Natural killer cell (primary cell): ENCODE data around the gene TMEM19. TPM values are rescaled to one million over a fixed set of nuclear protein-coding genes. Genes with fewer than 3 reads are reported as not detected.

ENCODE experiments used
- ATAC-seq, 3 donors: fragments of 150-1000 bp in 2 of 3; fragments of 200-7000 bp in 1 of 3; cut with Tn5 transposase; 1 replicate in 1 of 3; 2 replicates in 2 of 3; pipeline ENCODE4 v1.10.0; 2021; ENCODE audit warnings: mild to moderate bottlenecking in 2 of 3, moderate library complexity in 2 of 3
- DNase-seq, 2 donors: peaks; one replicate each; pipeline versions ENCODE4 v3.0.0 to v3.0.0-alpha.2; 2013 to 2021; ENCODE audit warnings: mixed read lengths in 1 of 2
- H3K27ac ChIP-seq: one replicate; pipeline ENCODE4 v1.5.1; 2013; ENCODE audit warnings: mild to moderate bottlenecking, low read length
- H3K27me3 ChIP-seq: one replicate; pipeline ENCODE4 v1.6.1; 2013; ENCODE audit warnings: low read length; ENCODE audit not compliant: control insufficient read depth, insufficient read depth
- H3K36me3 ChIP-seq: one replicate; pipeline ENCODE4 v1.6.1; 2013; ENCODE audit warnings: low read length; ENCODE audit not compliant: control insufficient read depth, insufficient read depth
- H3K4me1 ChIP-seq: one replicate; pipeline ENCODE4 v1.6.1; 2013; ENCODE audit warnings: low read length; ENCODE audit not compliant: control insufficient read depth, insufficient read depth
- H3K4me3 ChIP-seq: one replicate; pipeline ENCODE4 v1.5.1; 2013; ENCODE audit warnings: low read length
- H3K9me3 ChIP-seq: one replicate; pipeline ENCODE4 v1.6.1; 2013; ENCODE audit warnings: low read length; ENCODE audit not compliant: control insufficient read depth, insufficient read depth
- H3K27ac Mint-ChIP-seq, 2 donors: one replicate each; pipeline ENCODE4 v1.8.0; 2022; ENCODE audit warnings: mild to moderate bottlenecking in 2 of 2, mixed read lengths in 2 of 2, moderate library complexity in 1 of 2
- H3K27me3 Mint-ChIP-seq, 2 donors: one replicate each; pipeline ENCODE4 v1.8.0; 2022; ENCODE audit warnings: low read depth in 2 of 2, mixed read lengths in 2 of 2
- H3K36me3 Mint-ChIP-seq: one replicate; pipeline ENCODE4 v1.8.0; 2022; ENCODE audit warnings: mixed read lengths
- H3K4me1 Mint-ChIP-seq, 2 donors: one replicate each; pipeline ENCODE4 v1.8.0; 2022; ENCODE audit warnings: mixed read lengths in 2 of 2
- H3K4me3 Mint-ChIP-seq: one replicate; pipeline ENCODE4 v1.8.0; 2022; ENCODE audit warnings: mild to moderate bottlenecking, moderate library complexity, mixed read lengths
- H3K9me3 Mint-ChIP-seq, 2 donors: one replicate each; pipeline ENCODE4 v1.8.0; 2022; ENCODE audit warnings: mixed read lengths in 2 of 2
- WGBS: methylation state at CpG from one replicate; pipeline ENCODE4 v1.1.7; 2013; ENCODE audit warnings: missing lambda C conversion rate; ENCODE audit not compliant: insufficient coverage; 5-methylcytosine and 5-hydroxymethylcytosine counted together
- intact Hi-C: fragments of 100-400 bp; cut with micrococcal nuclease; formaldehyde crosslinking; loops from one replicate; pipeline ENCODE4 v1.14.2; 2022
- total RNA-seq, 4 donors: library from RNA; stranded (reverse); fragments of 120-200 nt in 1 of 4; gene quantifications; one replicate each; pipeline versions ENCODE4 v1.2.3 to v1.2.4, GENCODE V29; 2013 to 2022
- TF ChIP-seq, protein P1 (sequence below): fragments of 200-600 bp; IDR thresholded peaks from one replicate; pipeline ENCODE4 v1.8.0; 2022; ENCODE audit warnings: antibody characterized with exemption

TMEM19 gene
- total RNA-seq, 3 donors from 2014 or later (not counting 1 experiment from before 2014, with no cell fraction given): 13.8 to 24.6 (median 18.9) TPM

DNA sequence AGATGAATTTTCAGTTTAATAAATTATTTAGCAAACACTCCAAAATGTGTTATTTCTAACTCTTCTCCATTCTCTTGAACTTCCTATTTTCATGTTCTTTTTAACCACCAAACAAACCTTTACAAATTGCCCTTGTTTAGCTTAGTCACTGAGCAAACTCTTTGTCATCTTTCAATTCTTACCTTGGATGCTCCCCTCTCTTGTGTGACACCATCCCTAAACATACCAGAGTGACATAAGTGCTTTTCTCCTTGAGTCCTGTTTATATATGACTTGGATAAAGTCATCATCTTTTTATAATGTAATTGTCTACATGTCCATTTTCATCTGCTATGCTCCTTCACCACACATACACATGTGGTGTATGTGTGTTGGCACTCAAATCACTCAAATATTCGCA lies 3.4 kb upstream of the TMEM19 start:
- Mint-ChIP-seq H3K9me3 (no peaks in the 10 kb centered on the region), H3K4me3 (no peak overlapping the region), H3K27ac (no peak overlapping the region), H3K27me3 (peaks cover 0 to 3% of the 10 kb centered on the region in 2 donors), H3K36me3 (no peaks in the 10 kb centered on the region), H3K4me1 (peaks cover 7 to 11% of the 10 kb centered on the region in 2 donors)
- Histone ChIP-seq H3K9me3 (no peaks in the 10 kb centered on the region), H3K36me3 (no peaks in the 10 kb centered on the region), H3K27ac (no peak overlapping the region), H3K27me3 (no peaks in the 10 kb centered on the region), H3K4me1 (peaks cover 13% of the 10 kb centered on the region), H3K4me3 (no peak overlapping the region)
- TF ChIP-seq, protein P1, sequence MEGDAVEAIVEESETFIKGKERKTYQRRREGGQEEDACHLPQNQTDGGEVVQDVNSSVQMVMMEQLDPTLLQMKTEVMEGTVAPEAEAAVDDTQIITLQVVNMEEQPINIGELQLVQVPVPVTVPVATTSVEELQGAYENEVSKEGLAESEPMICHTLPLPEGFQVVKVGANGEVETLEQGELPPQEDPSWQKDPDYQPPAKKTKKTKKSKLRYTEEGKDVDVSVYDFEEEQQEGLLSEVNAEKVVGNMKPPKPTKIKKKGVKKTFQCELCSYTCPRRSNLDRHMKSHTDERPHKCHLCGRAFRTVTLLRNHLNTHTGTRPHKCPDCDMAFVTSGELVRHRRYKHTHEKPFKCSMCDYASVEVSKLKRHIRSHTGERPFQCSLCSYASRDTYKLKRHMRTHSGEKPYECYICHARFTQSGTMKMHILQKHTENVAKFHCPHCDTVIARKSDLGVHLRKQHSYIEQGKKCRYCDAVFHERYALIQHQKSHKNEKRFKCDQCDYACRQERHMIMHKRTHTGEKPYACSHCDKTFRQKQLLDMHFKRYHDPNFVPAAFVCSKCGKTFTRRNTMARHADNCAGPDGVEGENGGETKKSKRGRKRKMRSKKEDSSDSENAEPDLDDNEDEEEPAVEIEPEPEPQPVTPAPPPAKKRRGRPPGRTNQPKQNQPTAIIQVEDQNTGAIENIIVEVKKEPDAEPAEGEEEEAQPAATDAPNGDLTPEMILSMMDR: no peak
- intact Hi-C loops: no loop called here
- ATAC-seq (no peak), DNase-seq (no peak)
- no CpG with 5 or more reads among the region's 1 CpG for WGBS

DNA sequence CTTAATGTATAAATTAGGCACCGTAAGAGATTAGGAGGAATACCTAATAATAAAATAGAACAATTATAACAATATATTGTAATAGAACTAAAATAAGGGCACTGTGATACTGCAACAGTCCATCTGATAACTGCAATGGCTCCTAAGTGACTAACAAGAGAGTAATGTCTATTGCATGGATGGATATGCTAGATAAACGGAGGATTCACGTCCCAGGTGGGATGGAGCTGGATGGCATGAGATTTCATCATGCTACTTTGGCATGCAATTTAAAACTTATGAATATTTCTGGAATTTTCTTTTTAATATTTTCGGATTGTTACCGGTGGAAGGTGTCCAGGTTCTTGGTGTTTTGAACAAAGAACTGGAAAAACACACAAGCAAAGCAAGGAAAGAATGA lies 2.2 kb upstream of the TMEM19 start:
- Histone ChIP-seq H3K27ac (no peak overlapping the region), H3K9me3 (no peaks in the 10 kb centered on the region), H3K4me1 (peaks cover 17% of the 10 kb centered on the region), H3K27me3 (no peaks in the 10 kb centered on the region), H3K4me3 (no peak overlapping the region), H3K36me3 (no peaks in the 10 kb centered on the region)
- DNase-seq (no peak), ATAC-seq (no peak)
- Mint-ChIP-seq H3K36me3 (no peaks in the 10 kb centered on the region), H3K9me3 (no peaks in the 10 kb centered on the region), H3K27ac (no peak overlapping the region), H3K27me3 (peaks cover 0 to 3% of the 10 kb centered on the region in 2 donors), H3K4me3 (no peak overlapping the region), H3K4me1 (peaks cover 16 to 20% of the 10 kb centered on the region in 2 donors)
- TF ChIP-seq, protein P1: no peak
- 97% methylated on average over 4 of the region's 5 CpGs for WGBS
- intact Hi-C loops: no loop called here

DNA sequence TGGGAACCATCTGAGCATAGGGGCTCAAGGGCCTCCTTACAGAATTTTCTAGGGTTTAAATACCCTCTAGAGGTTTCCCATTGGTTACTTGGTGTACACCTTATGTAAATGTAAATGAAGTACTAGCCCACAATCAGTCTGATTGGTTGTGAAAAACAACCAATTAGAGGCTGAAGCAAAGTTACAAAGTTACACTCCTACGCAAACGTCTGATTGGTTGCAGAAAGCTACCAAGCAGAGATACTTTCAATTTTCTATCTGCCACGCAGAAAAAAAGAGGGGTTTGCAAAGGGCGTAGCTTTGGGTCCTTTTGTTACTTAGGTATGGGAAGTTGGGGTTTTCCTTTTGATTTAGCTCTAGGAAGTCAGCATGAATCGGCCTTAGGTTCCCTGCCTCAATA lies 1.8 kb upstream of the TMEM19 start:
- intact Hi-C loops: no loop called here
- TF ChIP-seq, protein P1: no peak
- no peak for ATAC-seq
- Mint-ChIP-seq H3K36me3 (no peaks in the 10 kb centered on the region), H3K4me3 (peak overlapping the region; percentile 37), H3K9me3 (no peaks in the 10 kb centered on the region), H3K4me1 (peaks cover 16 to 22% of the 10 kb centered on the region in 2 donors), H3K27me3 (peaks cover 0 to 3% of the 10 kb centered on the region in 2 donors), H3K27ac (no peak overlapping the region)
- 44% methylated on average over 4 of the region's 5 CpGs for WGBS
- Histone ChIP-seq H3K27ac (no peak overlapping the region), H3K9me3 (no peaks in the 10 kb centered on the region), H3K27me3 (no peaks in the 10 kb centered on the region), H3K4me1 (peaks cover 17% of the 10 kb centered on the region), H3K4me3 (no peak overlapping the region), H3K36me3 (no peaks in the 10 kb centered on the region)
- DNase-seq: peak in 1 of 2 donors; percentile 61

DNA sequence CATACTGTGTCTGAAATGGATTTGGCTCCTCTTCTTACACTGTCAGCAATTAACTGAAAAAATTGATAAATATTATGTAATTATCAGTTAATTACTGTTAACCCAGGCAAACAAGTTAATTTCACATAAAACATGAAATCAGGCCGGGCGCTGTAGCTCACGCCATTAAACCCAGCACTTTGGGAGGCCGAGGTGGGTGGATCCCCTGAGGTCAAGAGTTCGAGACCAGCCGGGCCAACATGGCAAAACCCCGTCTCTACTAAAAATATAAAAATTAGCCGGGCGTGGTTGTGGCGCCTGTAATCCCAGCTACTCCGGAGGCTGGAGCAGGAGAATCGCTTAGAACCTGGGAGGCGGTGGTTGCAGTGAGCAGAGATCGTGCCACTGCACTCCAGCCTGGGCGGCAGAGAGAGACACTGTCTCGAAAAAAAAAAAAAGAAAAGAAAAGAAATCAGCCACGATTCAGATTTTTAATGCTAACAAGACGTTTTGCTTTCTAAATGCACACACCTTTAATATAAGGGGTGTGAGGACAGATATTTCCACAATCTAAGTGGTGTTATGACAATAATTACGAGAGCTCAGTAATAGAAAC lies 473 bp upstream of the TMEM19 start:
- peak in 1 of 2 donors; percentile 8 for DNase-seq
- ATAC-seq: no peak
- WGBS: 61% methylated on average over 17 of the region's 19 CpGs
- Histone ChIP-seq H3K27ac (peak overlapping the region; percentile 81), H3K4me1 (peaks cover 17% of the 10 kb centered on the region), H3K9me3 (no peaks in the 10 kb centered on the region), H3K36me3 (peaks cover 2% of the 10 kb centered on the region), H3K4me3 (peak overlapping the region; percentile 90), H3K27me3 (no peaks in the 10 kb centered on the region)
- Mint-ChIP-seq H3K27me3 (peaks cover 0 to 3% of the 10 kb centered on the region in 2 donors), H3K27ac (peak overlapping the region; percentile 94 to 96), H3K4me1 (peaks cover 22 to 29% of the 10 kb centered on the region in 2 donors), H3K36me3 (no peaks in the 10 kb centered on the region), H3K4me3 (peak overlapping the region; percentile 97), H3K9me3 (no peaks in the 10 kb centered on the region)
- intact Hi-C loops: no loop called here
- TF ChIP-seq, protein P1: no peak
